ENCODE data around the gene SETBP1.

DNA sequence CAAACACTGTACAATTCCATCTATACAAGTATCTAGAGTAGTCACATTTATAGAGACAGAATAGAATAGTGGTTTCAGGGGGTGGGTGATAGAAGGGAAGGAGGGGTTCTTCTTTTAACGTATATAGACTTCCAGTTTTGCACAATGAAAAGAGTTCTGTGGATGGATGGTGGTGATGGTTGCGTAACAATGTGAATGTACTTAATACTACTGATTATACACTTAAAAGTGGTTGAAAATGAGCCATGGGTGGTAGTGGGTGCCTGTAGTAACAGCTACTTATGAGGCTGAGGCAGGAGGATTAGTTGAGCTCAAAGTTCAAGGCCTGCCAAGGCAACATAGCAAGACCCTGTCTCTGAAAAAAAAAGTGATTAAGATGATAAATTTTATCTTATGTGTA lies 85.8 kb downstream of the SETBP1 start:
- TF ChIP-seq, protein P1, sequence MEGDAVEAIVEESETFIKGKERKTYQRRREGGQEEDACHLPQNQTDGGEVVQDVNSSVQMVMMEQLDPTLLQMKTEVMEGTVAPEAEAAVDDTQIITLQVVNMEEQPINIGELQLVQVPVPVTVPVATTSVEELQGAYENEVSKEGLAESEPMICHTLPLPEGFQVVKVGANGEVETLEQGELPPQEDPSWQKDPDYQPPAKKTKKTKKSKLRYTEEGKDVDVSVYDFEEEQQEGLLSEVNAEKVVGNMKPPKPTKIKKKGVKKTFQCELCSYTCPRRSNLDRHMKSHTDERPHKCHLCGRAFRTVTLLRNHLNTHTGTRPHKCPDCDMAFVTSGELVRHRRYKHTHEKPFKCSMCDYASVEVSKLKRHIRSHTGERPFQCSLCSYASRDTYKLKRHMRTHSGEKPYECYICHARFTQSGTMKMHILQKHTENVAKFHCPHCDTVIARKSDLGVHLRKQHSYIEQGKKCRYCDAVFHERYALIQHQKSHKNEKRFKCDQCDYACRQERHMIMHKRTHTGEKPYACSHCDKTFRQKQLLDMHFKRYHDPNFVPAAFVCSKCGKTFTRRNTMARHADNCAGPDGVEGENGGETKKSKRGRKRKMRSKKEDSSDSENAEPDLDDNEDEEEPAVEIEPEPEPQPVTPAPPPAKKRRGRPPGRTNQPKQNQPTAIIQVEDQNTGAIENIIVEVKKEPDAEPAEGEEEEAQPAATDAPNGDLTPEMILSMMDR (IDR thresholded peaks at IDR 0.05), result no peak
- TF ChIP-seq EZH2 (IDR thresholded peaks at IDR 0.05), result no peak

All from neural progenitor cell (in vitro differentiated cells).